Lower lobe of right lung (tissue), 2 donors: ENCODE measurements around the gene ANGPTL5. TPM values are rescaled to one million over a fixed set of nuclear protein-coding genes. Genes with fewer than 3 reads are reported as not detected.

Source experiments
- ATAC-seq, 2 donors: fragments of 200-7000 bp; cut with Tn5 transposase; one replicate each; pipeline ENCODE4 v1.9.1; 2020 to 2022; ENCODE audit warnings: mild to moderate bottlenecking in 2 of 2, moderate library complexity in 2 of 2
- DNase-seq: peaks from one replicate; pipeline ENCODE4 v3.0.0-alpha.2; 2020
- H3K27ac ChIP-seq: fragments of 200-600 bp; one replicate; pipeline ENCODE4 v1.8.0; 2022
- H3K27me3 ChIP-seq: fragments of 200-600 bp; one replicate; pipeline ENCODE4 v1.8.0; 2022; ENCODE audit warnings: low read depth
- H3K36me3 ChIP-seq: fragments of 200-600 bp; one replicate; pipeline ENCODE4 v1.8.0; 2022; ENCODE audit warnings: mild to moderate bottlenecking
- H3K4me1 ChIP-seq: fragments of 200-600 bp; one replicate; pipeline ENCODE4 v1.8.0; 2022
- H3K4me3 ChIP-seq: fragments of 200-600 bp; one replicate; pipeline ENCODE4 v1.8.0; 2022; ENCODE audit warnings: mild to moderate bottlenecking
- H3K9me3 ChIP-seq: fragments of 200-600 bp; one replicate; pipeline ENCODE4 v1.8.0; 2022
- CTCF ChIP-seq: fragments of 200-600 bp; IDR thresholded peaks from one replicate; pipeline ENCODE4 v1.8.0; 2022; ENCODE audit warnings: antibody characterized with exemption, mild to moderate bottlenecking
- intact Hi-C: fragments of 100-400 bp; cut with DNase I; formaldehyde crosslinking; loops from one replicate; pipeline ENCODE4 v1.11.0; 2022
- total RNA-seq: library from RNA; stranded (reverse); fragmentation: NEBNext Ultra II Directional; extraction: Animal tissue kit (Norgen Biotek cat#: 25700); gene quantifications from one replicate; pipeline ENCODE4 v1.2.1, GENCODE V29; 2021
- donor health status: DM: no; HTN: yes; CAD: no; lungs with severe emphysema.

ANGPTL5 gene
- total RNA-seq, 1 donor from 2014 or later, result 0.71 TPM

DNA sequence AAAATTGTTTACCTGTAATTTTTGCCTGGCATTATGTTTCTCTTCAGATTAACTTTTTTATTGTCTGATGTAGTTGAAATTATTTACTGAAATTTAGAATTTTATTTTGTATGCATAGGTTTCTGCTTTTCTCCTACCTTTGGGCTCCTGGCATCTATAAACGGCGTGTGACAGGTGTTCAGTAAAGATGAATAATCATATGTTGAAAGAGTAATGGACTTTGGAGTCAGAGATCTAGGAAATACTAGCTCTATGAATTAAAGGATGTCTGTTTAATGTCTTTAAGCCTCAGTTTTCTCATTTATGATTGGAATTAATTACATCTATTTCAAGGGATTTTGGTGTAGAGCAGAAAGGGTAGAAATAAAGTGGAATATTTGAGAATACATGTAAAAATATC, 7.2 kb upstream of the ANGPTL5 start:
- DNase-seq (no peak), ATAC-seq (no peak)
- no peaks in the 10 kb centered on the region for H3K4me1 ChIP-seq
- no peaks in the 10 kb centered on the region for H3K27me3 ChIP-seq
- TF ChIP-seq CTCF, result no peak
- H3K9me3 ChIP-seq, result no peaks in the 10 kb centered on the region
- H3K36me3 ChIP-seq, result no peaks in the 10 kb centered on the region
- H3K4me3 ChIP-seq, result no peak overlapping the region
- no peak overlapping the region for H3K27ac ChIP-seq
- intact Hi-C loops, result no loop called here

DNA sequence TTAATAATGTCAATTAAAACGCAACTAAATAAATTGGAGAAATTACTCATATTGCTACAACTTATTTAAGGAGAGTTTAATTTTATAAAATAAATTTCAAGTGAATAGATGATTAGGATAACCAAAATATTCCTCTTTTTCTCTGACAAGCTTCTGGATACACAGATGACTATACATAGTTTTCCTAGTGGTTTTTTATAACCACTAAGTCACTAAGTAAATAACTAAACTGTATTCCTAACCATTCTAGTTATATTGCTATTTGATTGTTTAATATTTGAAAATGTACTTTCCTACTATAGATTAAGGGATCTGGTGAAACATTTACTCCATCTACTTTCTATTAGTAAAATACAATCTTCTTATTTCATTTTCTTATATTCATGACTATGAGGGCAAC, 4.7 kb upstream of the ANGPTL5 start:
- TF ChIP-seq CTCF, result no peak
- Histone ChIP-seq H3K36me3 (no peaks in the 10 kb centered on the region), H3K27ac (no peak overlapping the region), H3K4me1 (no peaks in the 10 kb centered on the region), H3K9me3 (no peaks in the 10 kb centered on the region), H3K27me3 (no peaks in the 10 kb centered on the region), H3K4me3 (no peak overlapping the region)
- no peak for DNase-seq
- intact Hi-C loops, result no loop called here
- ATAC-seq, result no peak

- H3K27ac ChIP-seq, result no peak overlapping the region
- no peak overlapping the region for H3K4me3 ChIP-seq
- intact Hi-C loops, result no loop called here
- TF ChIP-seq CTCF, result no peak
- ATAC-seq (no peak), DNase-seq (no peak)
- H3K9me3 ChIP-seq, result no peaks in the 10 kb centered on the region
- H3K4me1 ChIP-seq, result peaks cover 15% of the 10 kb centered on the region
- no peaks in the 10 kb centered on the region for H3K27me3 ChIP-seq
- H3K36me3 ChIP-seq, result no peaks in the 10 kb centered on the region
These were observed 904 bp upstream of the ANGPTL5 start for GRCh38 chr11:101917226-101917625.

DNA sequence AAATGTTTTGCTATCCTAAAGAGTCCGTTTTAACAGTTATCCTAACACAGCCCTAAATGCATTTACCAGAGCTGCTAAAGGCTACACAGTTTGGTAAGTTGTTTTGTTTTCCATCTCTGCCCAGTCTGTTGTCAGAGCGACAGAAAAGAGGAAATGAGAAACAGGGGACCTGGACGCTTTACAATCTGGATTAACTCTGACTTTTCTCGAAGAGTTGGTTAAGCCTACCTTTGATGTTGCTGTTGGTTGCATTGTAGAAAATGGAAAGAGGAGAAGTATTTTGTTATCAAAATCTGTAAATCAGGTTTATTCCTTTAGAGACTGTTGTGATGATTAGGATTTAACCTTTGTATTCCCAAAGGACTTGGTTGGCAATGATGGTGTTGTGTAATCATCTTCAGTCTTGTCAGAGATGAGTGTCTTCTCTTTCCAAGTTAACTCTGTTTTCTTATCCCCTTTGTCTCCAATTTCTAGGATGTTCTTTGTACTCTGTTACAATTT, 481 bp downstream of the ANGPTL5 start:
- no peak for DNase-seq
- no peaks in the 10 kb centered on the region for H3K36me3 ChIP-seq
- peak; percentile 45 to 68 for ATAC-seq
- no peaks in the 10 kb centered on the region for H3K27me3 ChIP-seq
- H3K4me3 ChIP-seq, result peak overlapping the region; percentile 71
- no peaks in the 10 kb centered on the region for H3K9me3 ChIP-seq
- TF ChIP-seq CTCF, result no peak
- H3K27ac ChIP-seq, result peak overlapping the region; percentile 85
- H3K4me1 ChIP-seq, result peaks cover 15% of the 10 kb centered on the region
- intact Hi-C loops, result no loop called here

DNA sequence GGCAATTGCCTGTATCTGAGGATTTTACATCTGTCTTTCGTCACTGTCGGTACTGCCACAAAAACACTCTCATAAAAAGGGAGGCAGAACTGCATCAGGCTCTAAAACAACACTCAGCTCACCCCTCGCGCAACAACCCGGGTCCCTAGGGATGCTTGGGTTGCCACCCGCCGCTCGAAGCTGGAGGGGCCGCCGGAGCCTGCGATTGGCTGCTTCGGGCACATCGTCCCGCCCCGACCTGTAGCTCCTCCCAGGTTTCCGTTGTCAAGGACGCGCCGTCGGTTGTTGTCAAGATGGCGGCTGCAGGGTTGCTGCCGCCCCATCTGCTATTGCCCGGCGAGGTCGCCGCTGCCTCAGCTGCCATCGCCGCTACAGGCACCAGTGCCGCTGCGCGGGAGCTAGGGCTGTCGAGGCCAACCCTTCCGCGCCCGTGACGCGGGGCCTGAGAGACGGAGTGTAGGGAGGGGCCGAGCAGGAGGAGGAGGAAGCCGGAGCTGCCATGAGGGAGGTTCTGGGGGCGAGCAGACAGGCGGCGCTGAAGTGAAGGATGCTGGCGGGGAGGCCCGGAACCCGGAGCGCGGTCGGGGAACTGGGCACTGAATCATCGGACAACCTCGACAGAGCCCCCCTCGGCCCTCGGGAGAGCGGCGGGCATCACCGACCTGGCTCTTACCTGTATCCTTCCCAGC, 1.4 kb downstream of the ANGPTL5 start, which contains the start of gene CEP126:
TSS of gene CEP126 (plus strand) at position 273 of the 689 bp plus-strand sequence. CDS start at position 548, 275 bp downstream.
- H3K27me3 ChIP-seq, result no peaks in the 10 kb centered on the region
- peak; percentile 43 for TF ChIP-seq CTCF
- H3K9me3 ChIP-seq, result no peaks in the 10 kb centered on the region
- H3K4me3 ChIP-seq, result peak within 1 kb of the TSS; percentile 71
- DNase-seq, result peak; percentile 93
- H3K27ac ChIP-seq, result peak within 1 kb of the TSS; percentile 85
- intact Hi-C loops, result no loop called here
- ATAC-seq, result peak; percentile 98 to 99
- H3K4me1 ChIP-seq, result peaks cover 15% of the 10 kb centered on the region
- no peaks in the 10 kb centered on the region for H3K36me3 ChIP-seq
